Bronchial epithelial cell (primary cell): ENCODE data around the gene PEDS1. TPM values are rescaled to one million over a fixed set of nuclear protein-coding genes. Genes with fewer than 3 reads are reported as not detected.
A peak's percentile ranks its signal among the peaks of the same experiment; 100 is the strongest.

Source experiments
- DNase-seq: peaks from one replicate; pipeline ENCODE4 v3.0.0-alpha.2; 2010; ENCODE audit warnings: low read depth
- FAIRE-seq: peaks from 2 replicates; lab custom pipeline; 2011; peaks lifted over from hg19 to GRCh38; lab: Jason Lieb, UNC
- H3K27me3 ChIP-seq: 2 replicates; pipeline ENCODE4 v1.5.1; 2011; ENCODE audit warnings: low read length; ENCODE audit not compliant: control insufficient read depth, insufficient read depth
- H3K36me3 ChIP-seq: 2 replicates; pipeline ENCODE4 v1.5.1; 2011; ENCODE audit warnings: low read length; ENCODE audit not compliant: control insufficient read depth, insufficient read depth
- H3K4me3 ChIP-seq: 2 replicates; pipeline ENCODE4 v1.5.1; 2011; ENCODE audit warnings: mild to moderate bottlenecking, low read depth, low read length, control low read depth
- total RNA-seq: library from RNA; depleted of rRNA; stranded (reverse); fragments of >200 nt; gene quantifications from 2 replicates; pipeline ENCODE4 v1.2.1, GENCODE V29; 2014
- TF ChIP-seq, protein P1 (sequence below): IDR thresholded peaks from 2 replicates; pipeline ENCODE4 v1.5.1; 2011; ENCODE audit warnings: mild to moderate bottlenecking, moderate library complexity, low read length, control low read depth, inconsistent platforms; ENCODE audit not compliant: insufficient read depth, severe bottlenecking

Gene PEDS1
- total RNA-seq, 1 donor from 2014 or later = 9.7 TPM

DNA sequence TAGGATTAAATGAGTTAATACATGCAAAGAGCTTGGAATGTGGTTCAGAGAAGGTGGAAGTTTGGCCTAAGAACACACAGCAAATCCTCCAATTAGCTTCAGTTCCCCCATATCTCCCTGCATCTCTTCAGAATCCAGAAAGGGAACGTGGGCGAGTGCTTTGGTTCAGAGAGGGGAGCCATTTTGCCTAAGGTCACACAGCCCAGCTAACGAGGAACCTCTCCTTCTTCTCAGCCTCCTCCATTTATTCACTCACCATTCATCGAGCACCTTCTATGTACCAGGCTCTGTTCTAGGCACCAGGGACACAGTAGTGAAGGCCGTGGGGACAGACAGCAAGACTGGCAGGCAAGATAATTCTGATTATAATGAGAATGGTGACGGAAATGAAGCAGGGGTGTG lies 34.8 kb upstream of the PEDS1 start:
- Histone ChIP-seq H3K27me3 (no peaks in the 10 kb centered on the region), H3K36me3 (peaks cover 4% of the 10 kb centered on the region), H3K4me3 (no peak overlapping the region)
- FAIRE-seq (no peak), DNase-seq (no peak)
- TF ChIP-seq, protein P1, sequence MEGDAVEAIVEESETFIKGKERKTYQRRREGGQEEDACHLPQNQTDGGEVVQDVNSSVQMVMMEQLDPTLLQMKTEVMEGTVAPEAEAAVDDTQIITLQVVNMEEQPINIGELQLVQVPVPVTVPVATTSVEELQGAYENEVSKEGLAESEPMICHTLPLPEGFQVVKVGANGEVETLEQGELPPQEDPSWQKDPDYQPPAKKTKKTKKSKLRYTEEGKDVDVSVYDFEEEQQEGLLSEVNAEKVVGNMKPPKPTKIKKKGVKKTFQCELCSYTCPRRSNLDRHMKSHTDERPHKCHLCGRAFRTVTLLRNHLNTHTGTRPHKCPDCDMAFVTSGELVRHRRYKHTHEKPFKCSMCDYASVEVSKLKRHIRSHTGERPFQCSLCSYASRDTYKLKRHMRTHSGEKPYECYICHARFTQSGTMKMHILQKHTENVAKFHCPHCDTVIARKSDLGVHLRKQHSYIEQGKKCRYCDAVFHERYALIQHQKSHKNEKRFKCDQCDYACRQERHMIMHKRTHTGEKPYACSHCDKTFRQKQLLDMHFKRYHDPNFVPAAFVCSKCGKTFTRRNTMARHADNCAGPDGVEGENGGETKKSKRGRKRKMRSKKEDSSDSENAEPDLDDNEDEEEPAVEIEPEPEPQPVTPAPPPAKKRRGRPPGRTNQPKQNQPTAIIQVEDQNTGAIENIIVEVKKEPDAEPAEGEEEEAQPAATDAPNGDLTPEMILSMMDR = no peak

DNA sequence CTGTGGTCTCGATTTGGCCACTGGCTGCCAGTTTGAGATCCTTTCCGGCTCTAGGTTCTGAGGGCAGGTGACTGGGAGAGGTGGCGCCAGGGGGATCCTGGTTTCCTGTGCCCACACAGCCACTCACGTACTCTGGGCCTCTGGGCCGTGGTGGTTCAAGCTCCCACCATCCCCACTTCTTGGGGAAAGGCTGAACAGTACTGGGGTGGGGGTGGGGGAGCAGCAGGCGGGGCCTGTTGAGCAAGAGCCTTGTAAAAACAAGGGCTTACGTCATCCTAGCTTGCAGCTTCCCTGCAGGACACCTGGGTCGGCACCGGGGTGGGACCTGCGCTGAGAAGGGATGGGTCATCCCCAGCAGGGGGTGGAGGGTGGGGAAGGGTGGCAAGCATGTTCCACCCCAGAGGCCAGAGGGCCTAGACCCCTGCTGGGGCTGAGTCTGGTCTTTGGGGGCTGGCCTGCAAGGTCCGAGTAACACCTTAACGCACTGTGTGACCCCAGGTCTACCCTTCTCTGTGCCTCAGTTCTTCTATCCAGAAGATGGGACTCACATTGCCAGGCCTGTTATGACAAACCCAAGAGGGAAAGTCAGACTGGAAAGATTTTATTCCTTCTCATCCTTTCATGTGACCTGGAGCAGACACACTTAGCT lies 34.0 kb upstream of the PEDS1 start:
- no peak for FAIRE-seq

DNA sequence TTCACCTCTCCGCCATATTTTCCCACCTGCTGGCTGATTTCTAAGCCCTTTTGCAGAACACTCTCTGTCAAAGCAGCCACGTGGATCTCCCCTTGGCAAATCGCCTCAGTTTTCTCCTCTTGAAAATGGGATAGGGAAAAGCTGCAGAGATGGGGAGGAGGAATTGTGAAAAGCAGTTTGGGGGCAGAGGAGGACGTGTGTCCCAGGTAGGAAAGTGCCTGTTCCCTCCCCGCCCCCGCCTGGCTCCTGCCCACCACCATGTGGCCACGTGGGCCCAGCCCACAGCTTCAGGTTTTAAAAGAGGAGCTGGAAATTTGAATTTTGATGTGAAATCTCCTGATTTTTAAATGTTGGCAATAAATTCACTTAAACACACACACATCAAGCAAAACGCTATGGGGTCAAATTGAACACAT lies 33.5 kb upstream of the PEDS1 start:
- TF ChIP-seq, protein P1 = no peak
- Histone ChIP-seq H3K36me3 (peaks cover 2% of the 10 kb centered on the region), H3K4me3 (no peak overlapping the region), H3K27me3 (no peaks in the 10 kb centered on the region)
- FAIRE-seq (no peak), DNase-seq (no peak)

More for the DNA sequence above, 34.0 kb upstream of the PEDS1 start:
- H3K36me3 ChIP-seq = peaks cover 2% of the 10 kb centered on the region
- TF ChIP-seq, protein P1 = no peak
- H3K27me3 ChIP-seq = no peaks in the 10 kb centered on the region
- DNase-seq = peak; percentile 55
- H3K4me3 ChIP-seq = no peak overlapping the region

DNA sequence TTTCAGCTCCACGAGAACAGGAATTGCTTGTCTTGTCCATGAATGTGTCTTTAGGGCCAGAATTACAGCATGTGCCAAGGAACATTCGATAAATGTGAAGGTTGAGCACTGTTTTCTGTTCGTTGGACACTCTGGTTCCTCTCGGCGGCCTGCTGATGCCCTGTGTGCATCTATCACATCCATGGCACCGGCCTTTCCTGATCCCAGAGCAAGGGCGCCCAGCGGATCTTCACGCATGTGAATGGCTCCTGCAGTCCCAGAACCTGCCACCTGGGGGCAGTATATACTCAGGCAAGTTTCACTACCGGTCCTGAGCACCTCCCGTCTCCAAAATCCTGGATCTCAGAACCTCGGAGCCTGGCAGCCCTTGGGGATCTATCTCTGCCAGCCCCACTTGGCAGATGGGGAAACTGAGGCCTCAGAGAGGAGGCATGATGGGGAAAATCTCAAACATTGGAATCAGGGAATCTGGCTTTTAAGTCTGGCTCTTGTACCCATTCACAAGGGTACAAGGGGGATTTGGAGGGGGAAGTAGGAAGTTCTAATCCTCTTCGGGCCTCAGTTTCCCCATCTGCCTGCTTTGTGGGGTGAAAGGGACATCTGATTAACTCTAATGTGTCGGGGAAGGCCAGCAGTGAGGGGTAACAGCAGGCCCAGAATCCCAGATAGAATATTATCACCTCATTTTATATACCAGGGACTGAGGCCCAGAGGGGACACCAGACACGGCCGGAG lies 32.8 kb upstream of the PEDS1 start:
- TF ChIP-seq, protein P1 = peak; percentile 92
- H3K27me3 ChIP-seq = no peaks in the 10 kb centered on the region
- peak; percentile 70 for DNase-seq
- FAIRE-seq = no peak
- no peaks in the 10 kb centered on the region for H3K36me3 ChIP-seq
- no peak overlapping the region for H3K4me3 ChIP-seq

DNA sequence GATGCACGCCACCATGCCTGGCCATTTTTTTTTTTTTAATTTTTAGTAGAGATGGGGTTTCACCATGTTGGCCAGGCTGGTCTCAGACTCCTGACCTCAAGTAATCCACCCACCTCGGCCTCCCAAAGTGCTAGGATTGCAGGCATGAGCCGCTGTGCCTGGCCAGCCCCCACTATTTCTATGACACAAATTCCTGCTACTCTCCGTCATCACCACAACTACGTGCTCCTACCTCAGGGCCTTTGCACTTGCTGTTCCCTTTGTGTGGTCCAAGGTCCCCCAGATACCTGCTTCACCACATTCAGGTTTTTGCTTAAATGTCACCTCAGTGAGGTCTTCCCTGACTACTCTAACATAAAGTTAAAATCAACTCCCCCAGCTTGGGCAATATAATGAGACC lies 31.9 kb upstream of the PEDS1 start:
- H3K4me3 ChIP-seq = no peak overlapping the region
- TF ChIP-seq, protein P1 = no peak
- no peaks in the 10 kb centered on the region for H3K36me3 ChIP-seq
- no peak for FAIRE-seq
- H3K27me3 ChIP-seq = no peaks in the 10 kb centered on the region
- no peak for DNase-seq
